Left lung (tissue), 10 donors: ENCODE data around the gene KEAP1. TPM values are rescaled to one million over a fixed set of nuclear protein-coding genes. Genes with fewer than 3 reads are reported as not detected.
"Not testable (repeated sequence)": the region's sequence is repeated elsewhere in the genome, so short reads cannot be mapped to it uniquely, and the experiment has no call there.

ENCODE experiments used
- ATAC-seq: fragments of 200-7000 bp; cut with Tn5 transposase; one replicate; pipeline ENCODE4 v1.9.1; 2020; ENCODE audit warnings: moderate library complexity
- DNase-seq, 4 donors: peaks; one replicate each; pipeline ENCODE4 v3.0.0-alpha.2; 2013 to 2020
- H3K27ac ChIP-seq, 2 donors: fragments of 200-600 bp; sonication (generic) in 1 of 2; one replicate each; pipeline versions ENCODE4 v1.5.0 to v1.8.0; 2020 to 2021
- H3K27me3 ChIP-seq, 2 donors: fragments of 200-600 bp; sonication (generic) in 1 of 2; one replicate each; pipeline versions ENCODE4 v1.5.0 to v1.8.0; 2020 to 2021
- H3K36me3 ChIP-seq, 2 donors: fragments of 200-600 bp; sonication (generic) in 1 of 2; one replicate each; pipeline versions ENCODE4 v1.5.0 to v1.8.0; 2020 to 2021
- H3K4me1 ChIP-seq, 2 donors: fragments of 200-600 bp; one replicate each; pipeline ENCODE4 v1.8.0; 2021
- H3K4me3 ChIP-seq, 2 donors: fragments of 200-600 bp; sonication (generic) in 1 of 2; one replicate each; pipeline versions ENCODE4 v1.5.0 to v1.8.0; 2020 to 2021; ENCODE audit warnings: mild to moderate bottlenecking in 1 of 2
- H3K9me3 ChIP-seq, 2 donors: fragments of 200-600 bp; sonication (generic) in 1 of 2; one replicate each; pipeline versions ENCODE4 v1.5.0 to v1.8.0; 2020 to 2021
- CTCF ChIP-seq, 2 donors: fragments of 200-600 bp; sonication (generic) in 1 of 2; IDR thresholded peaks; one replicate each; pipeline versions ENCODE4 v1.5.0 to v1.8.0; 2021; ENCODE audit warnings: antibody characterized with exemption in 2 of 2
- intact Hi-C, 2 donors: fragments of 100-400 bp; cut with DNase I; formaldehyde crosslinking; loops; one replicate each; pipeline versions ENCODE4 v1.11.2 to v1.14.2; 2022
- polyA plus RNA-seq, 6 donors: library from polyadenylated mRNA; unstranded; fragments of 120-200 nt; gene quantifications; one replicate each; pipeline ENCODE4 v1.2.1, GENCODE V29; 2013; ENCODE audit not compliant: insufficient read length in 6 of 6
- total RNA-seq, 2 donors: library from RNA; stranded (reverse); fragmentation: NEBNext Ultra II Directional; extraction: Animal tissue kit (Norgen Biotek cat#: 25700); gene quantifications; one replicate each; pipeline ENCODE4 v1.2.1, GENCODE V29; 2021
- donor health status: DM: no; HTN: yes; CAD: no.
- donor health status: DM: no; HTN: no; CAD: no.

KEAP1 gene
- total and polyA plus RNA-seq, 8 donors: 56.0 to 82.2 (median 75.8) TPM

- Histone ChIP-seq H3K27me3 (no peaks in the 10 kb centered on the region), H3K36me3 (peaks cover 0 to 53% of the 10 kb centered on the region in 2 donors), H3K4me1 (peaks cover 0 to 10% of the 10 kb centered on the region in 2 donors), H3K9me3 (no peaks in the 10 kb centered on the region), H3K4me3 (no peak overlapping the region), H3K27ac (no peak overlapping the region)
- intact Hi-C loops: no loop called here
- no peak for TF ChIP-seq CTCF (IDR thresholded peaks at IDR 0.05)
- DNase-seq: no peak
- no peak for ATAC-seq
Measured at GRCh38 chr19:10460714-10461046, 42.5 kb downstream of the KEAP1 start.

GRCh38 chr19:10458733-10459132, 44.4 kb downstream of the KEAP1 start:
- DNase-seq, H3K4me3 ChIP-seq, H3K27ac ChIP-seq, H3K4me1 ChIP-seq, intact Hi-C loops, H3K27me3 ChIP-seq, ATAC-seq, H3K9me3 ChIP-seq: not testable (repeated sequence)
- peaks cover 0 to 45% of the 10 kb centered on the region in 2 donors for H3K36me3 ChIP-seq

- intact Hi-C loops: no loop called here
Measured at GRCh38 chr19:10454267-10454666, 48.9 kb downstream of the KEAP1 start.

DNA sequence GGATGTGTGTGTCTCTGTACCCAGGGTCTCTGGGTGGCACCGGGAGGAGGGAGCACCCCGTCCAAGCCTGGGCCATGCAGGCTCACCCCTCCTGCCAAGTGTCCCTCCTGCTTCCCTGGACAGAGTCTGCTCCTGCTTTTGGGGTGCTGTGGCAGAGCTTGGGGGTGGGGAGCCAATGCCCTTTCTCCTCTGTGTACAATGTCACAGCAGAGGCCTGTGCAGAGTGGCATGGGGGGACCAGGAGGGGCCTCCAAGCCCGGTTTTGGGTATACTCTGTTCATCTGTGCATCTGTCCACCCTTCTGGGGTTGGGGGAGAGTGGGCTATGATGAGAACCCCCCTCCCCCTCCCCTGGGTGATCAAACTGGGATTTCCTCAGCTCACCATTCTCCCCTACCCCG, 49.3 kb downstream of the KEAP1 start:
- no peak for ATAC-seq
- no peak for TF ChIP-seq CTCF (IDR thresholded peaks at IDR 0.05)

More at GRCh38 chr19:10454267-10454666, 48.9 kb downstream of the KEAP1 start:
- Histone ChIP-seq H3K27ac (no peak overlapping the region), H3K36me3 (peaks cover 0 to 47% of the 10 kb centered on the region in 2 donors), H3K4me1 (no peaks in the 10 kb centered on the region), H3K4me3 (no peak overlapping the region), H3K27me3 (no peaks in the 10 kb centered on the region), H3K9me3 (no peaks in the 10 kb centered on the region)
- no peak for TF ChIP-seq CTCF (IDR thresholded peaks at IDR 0.05)
- DNase-seq: no peak
- no peak for ATAC-seq

GRCh38 chr19:10452726-10453618, 50.2 kb downstream of the KEAP1 start:
- intact Hi-C loops: no loop called here
- Histone ChIP-seq H3K4me3 (no peak overlapping the region), H3K4me1 (no peaks in the 10 kb centered on the region), H3K27ac (no peak overlapping the region), H3K9me3 (no peaks in the 10 kb centered on the region), H3K27me3 (no peaks in the 10 kb centered on the region), H3K36me3 (peaks cover 0 to 48% of the 10 kb centered on the region in 2 donors)
- no peak for ATAC-seq
- TF ChIP-seq CTCF (IDR thresholded peaks at IDR 0.05): no peak
- no peak for DNase-seq

More for the DNA sequence above, 49.3 kb downstream of the KEAP1 start:
- Histone ChIP-seq H3K27ac (no peak overlapping the region), H3K9me3 (no peaks in the 10 kb centered on the region), H3K4me3 (no peak overlapping the region), H3K27me3 (no peaks in the 10 kb centered on the region), H3K4me1 (no peaks in the 10 kb centered on the region), H3K36me3 (peaks cover 0 to 47% of the 10 kb centered on the region in 2 donors)
- intact Hi-C loops: no loop called here
- DNase-seq: no peak
